GM12873 (cell line): Measurements from ENCODE around the gene PPCS.

Experiments used
- TF ChIP-seq, protein P1 (sequence below): IDR thresholded peaks from 2 replicates; pipeline ENCODE4 v1.5.1; 2012; ENCODE audit warnings: low read depth, mild to moderate bottlenecking, moderate library complexity, low read length, control low read depth; ENCODE audit not compliant: insufficient read depth; ENCODE audit errors: missing control alignments

PPCS gene

DNA sequence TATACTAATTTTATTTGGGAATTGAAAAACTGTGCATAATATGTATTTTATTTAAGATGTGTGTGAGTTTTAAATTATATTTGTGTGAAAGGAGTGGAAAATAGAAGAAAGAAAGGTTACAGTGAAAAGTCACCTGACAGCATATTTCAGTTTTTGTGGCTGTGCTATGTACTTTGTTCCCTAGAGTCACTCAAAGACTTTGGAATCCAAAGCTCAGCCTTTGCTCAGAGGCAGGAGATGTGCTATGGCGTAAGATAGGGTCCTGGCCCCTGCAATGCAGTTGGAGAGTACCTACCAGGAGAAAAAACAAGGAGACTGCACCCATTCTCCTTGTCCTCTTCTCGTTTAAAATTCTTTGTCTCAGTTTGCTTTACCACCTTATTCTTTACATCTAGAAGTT lies 9.7 kb downstream of the PPCS start:
- TF ChIP-seq, protein P1, sequence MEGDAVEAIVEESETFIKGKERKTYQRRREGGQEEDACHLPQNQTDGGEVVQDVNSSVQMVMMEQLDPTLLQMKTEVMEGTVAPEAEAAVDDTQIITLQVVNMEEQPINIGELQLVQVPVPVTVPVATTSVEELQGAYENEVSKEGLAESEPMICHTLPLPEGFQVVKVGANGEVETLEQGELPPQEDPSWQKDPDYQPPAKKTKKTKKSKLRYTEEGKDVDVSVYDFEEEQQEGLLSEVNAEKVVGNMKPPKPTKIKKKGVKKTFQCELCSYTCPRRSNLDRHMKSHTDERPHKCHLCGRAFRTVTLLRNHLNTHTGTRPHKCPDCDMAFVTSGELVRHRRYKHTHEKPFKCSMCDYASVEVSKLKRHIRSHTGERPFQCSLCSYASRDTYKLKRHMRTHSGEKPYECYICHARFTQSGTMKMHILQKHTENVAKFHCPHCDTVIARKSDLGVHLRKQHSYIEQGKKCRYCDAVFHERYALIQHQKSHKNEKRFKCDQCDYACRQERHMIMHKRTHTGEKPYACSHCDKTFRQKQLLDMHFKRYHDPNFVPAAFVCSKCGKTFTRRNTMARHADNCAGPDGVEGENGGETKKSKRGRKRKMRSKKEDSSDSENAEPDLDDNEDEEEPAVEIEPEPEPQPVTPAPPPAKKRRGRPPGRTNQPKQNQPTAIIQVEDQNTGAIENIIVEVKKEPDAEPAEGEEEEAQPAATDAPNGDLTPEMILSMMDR, result no peak

DNA sequence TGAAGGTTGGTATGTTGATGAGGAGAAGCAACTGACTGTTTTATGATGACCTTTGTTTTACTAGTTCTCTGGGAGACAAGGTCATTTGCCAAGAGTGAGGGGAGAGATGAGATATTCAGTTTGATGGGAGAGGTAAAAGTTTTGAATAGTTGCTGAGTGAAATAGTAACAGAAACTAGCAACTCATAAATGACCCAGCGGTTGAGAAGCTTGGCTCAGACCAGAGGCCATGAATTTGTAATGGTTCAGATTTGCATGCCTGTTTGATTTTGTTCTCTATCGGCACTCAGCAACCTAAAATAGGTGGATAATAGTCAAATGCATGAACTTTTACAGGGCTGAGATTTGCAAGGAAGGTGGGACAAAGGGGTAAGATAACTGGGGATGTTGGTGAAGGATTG lies 13.4 kb downstream of the PPCS start:
- TF ChIP-seq, protein P1, result no peak

DNA sequence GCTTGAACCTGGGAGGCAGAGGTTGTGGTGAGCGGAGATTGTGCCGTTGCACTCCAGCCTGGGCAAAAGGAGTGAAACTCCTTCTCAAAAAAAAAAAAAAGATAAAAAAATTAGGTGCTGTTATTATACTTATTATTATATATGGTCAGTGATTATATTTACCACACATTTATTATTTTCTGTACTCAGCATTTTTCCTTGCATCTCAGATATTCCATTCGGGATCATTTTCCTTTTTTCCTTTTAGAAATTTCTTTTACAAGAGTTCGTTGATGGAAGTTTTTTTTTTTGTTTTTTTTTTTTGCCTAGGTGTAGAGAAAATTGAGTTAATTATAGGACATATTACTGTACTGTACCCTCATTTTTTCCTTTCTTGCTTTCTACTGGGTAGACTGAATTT lies 20.3 kb downstream of the PPCS start:
- TF ChIP-seq, protein P1, result no peak

DNA sequence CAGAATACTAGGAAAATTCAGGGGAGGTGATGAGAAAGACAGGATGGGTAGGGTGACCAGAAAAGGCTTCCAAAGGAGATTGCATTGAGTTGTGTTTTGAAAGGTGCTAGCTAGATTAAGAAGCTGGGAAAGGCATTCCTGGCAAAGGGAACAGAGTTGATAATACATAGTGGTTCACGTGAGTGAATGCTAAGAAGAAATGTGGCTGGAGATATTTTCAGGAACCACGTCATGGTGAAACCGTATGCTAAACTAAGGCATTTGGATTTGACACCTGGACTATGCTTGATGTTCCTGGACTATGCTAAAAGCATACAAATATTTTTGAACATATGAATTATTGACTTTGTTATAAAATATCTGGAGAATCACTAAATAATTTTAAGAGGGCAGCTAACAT lies 21.4 kb downstream of the PPCS start:
- TF ChIP-seq, protein P1, result no peak

DNA sequence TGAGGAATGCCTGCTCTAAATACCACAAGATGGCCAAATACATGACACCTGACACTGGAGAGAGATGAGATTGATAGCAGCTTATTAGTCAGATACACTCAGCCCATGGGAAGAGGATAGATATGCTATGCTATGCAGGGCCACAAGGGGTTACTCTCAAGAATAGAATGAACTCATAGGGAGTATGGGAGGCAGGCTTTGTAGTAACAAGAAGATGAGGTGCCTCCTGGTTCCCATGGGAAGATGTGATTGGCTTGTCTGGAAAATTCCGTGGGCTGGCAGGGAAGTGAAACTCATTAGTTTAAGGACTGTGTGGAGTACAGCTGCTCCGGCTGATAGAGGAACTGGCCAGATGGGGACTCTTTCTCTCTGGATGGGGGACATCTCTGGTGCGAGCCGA lies 23.3 kb downstream of the PPCS start:
- TF ChIP-seq, protein P1, result peak; percentile 34

DNA sequence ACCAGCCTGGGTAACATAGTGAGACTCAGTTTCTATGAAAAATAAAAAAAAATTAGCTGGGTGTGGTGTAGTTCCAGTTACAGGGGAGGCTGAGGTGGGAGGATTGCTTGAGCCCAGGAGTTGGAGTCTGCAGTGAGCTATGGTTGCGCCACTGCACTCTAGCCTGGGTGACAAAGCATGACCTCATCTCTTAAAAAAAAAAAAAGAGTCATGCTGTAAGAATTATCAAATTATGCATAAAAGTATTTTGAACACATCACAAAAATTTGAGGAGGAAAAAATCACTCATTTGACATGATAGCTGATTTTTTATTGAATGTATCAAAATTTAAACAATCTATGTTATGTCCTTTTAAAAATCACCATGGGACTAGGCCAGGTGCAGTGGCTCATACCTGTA lies 24.6 kb downstream of the PPCS start:
- TF ChIP-seq, protein P1, result no peak

DNA sequence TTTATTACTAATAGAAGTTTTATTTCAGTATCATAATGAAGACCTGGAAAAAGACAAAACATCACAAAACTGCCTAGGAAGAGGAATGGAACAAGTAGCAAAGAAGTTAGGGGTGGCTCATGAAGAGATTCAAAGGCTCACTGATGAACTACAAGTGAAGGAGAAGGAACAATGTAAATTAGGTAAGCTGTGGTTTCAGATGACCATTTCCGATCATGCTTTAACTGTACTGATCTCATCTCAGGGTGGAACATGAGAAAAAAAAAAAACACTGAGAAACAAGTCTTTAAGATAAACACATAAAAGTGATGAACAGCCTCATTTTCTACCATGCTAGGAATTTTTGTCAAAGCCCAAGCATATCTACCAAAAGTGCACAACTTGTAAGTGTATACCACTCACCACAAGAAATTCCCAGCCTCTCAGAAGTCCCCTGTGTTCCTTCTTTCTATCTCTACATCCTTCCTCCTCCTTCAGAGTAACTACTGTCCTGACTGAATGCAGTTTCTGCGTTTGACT lies 26.4 kb downstream of the PPCS start:
- TF ChIP-seq, protein P1, result no peak
